Endothelial cell of umbilical vein (primary cell): ENCODE measurements around the gene PIK3R1. TPM values are rescaled to one million over a fixed set of nuclear protein-coding genes. Genes with fewer than 3 reads are reported as not detected.

ENCODE experiments used
- BruUV-seq: library from RNA; stranded (reverse); fragments of 400-500 nt; replicated peaks from 2 replicates; lab custom pipeline; 2021; lab: Mats Ljungman, UMichigan
- CTCF ChIA-PET: fragments of 300-600, 350-600 bp; sonication (Branson Sonifier 250); formaldehyde crosslinking; loops from one replicate; lab custom pipeline; 2021; ENCODE audit warnings: antibody characterized with exemption, inconsistent platforms; lab: Charles Lee
- POLR2A ChIA-PET: fragments of 300-600, 350-600 bp; sonication (Branson Sonifier 250); formaldehyde crosslinking; loops from one replicate; lab custom pipeline; 2021; ENCODE audit warnings: antibody characterized with exemption, inconsistent platforms; lab: Charles Lee
- DNase-seq: peaks from one replicate; pipeline ENCODE4 v3.0.0-alpha.2; 2011; ENCODE audit warnings: low read depth, low spot score
- FAIRE-seq: peaks from 2 replicates; lab custom pipeline; 2011; peaks lifted over from hg19 to GRCh38; lab: Jason Lieb, UNC
- H2AFZ ChIP-seq: 2 replicates; pipeline ENCODE4 v1.6.0; 2012; ENCODE audit warnings: low read depth, low read length, control low read depth, inconsistent platforms
- H3K27ac ChIP-seq: 2 replicates; pipeline ENCODE4 v1.5.1; 2011; ENCODE audit warnings: low read depth, mild to moderate bottlenecking, control low read depth, low read length, moderate library complexity; ENCODE audit not compliant: insufficient read depth
- H3K27me3 ChIP-seq, 2 experiments: 2 replicates each; pipeline versions ENCODE4 v1.6.0 to v1.6.1; 2011; ENCODE audit warnings: low read length in 2 of 2, mixed read lengths in 1 of 2; ENCODE audit not compliant: control insufficient read depth in 2 of 2, insufficient read depth in 2 of 2
- H3K36me3 ChIP-seq, 2 experiments: 2 replicates in 1 of 2; 3 replicates in 1 of 2; pipeline ENCODE4 v1.5.1; 2011; ENCODE audit warnings: low read length in 2 of 2, mild to moderate bottlenecking in 1 of 2, moderate library complexity in 1 of 2; ENCODE audit not compliant: control insufficient read depth in 2 of 2, insufficient read depth in 2 of 2; ENCODE audit errors: extremely low read depth in 1 of 2
- H3K4me1 ChIP-seq: 3 replicates; pipeline ENCODE4 v1.5.1; 2011; ENCODE audit warnings: mild to moderate bottlenecking, low read length; ENCODE audit not compliant: control insufficient read depth, insufficient read depth; ENCODE audit errors: extremely low read depth
- H3K4me2 ChIP-seq: 2 replicates; pipeline ENCODE4 v1.6.1; 2011; ENCODE audit warnings: low read length, control low read depth, mixed read lengths; ENCODE audit not compliant: insufficient read depth
- H3K4me3 ChIP-seq, 3 experiments: fragments of 200-600 bp in 1 of 3; sonication (generic), shearing (Covaris generic) in 1 of 3; replicated peaks in 1 of 3; 2 replicates each; pipeline ENCODE4 v1.5.1; 2011 to 2016; ENCODE audit warnings: control low read depth in 3 of 3, low read length in 3 of 3, mild to moderate bottlenecking in 2 of 3, inconsistent platforms in 1 of 3, low read depth in 1 of 3, moderate library complexity in 1 of 3; ENCODE audit not compliant: insufficient read depth in 1 of 3
- H3K79me2 ChIP-seq: 2 replicates; pipeline ENCODE4 v1.6.0; 2012; ENCODE audit warnings: low read length, inconsistent platforms; ENCODE audit not compliant: control insufficient read depth, insufficient read depth
- H3K9ac ChIP-seq: replicated peaks from 2 replicates; pipeline ENCODE3; 2011; ENCODE audit warnings: low read length, control low read depth; ENCODE audit not compliant: insufficient read depth; ENCODE audit errors: extremely low read depth
- H3K9me1 ChIP-seq: replicated peaks from 3 replicates; pipeline ENCODE4 v1.6.0; 2011; ENCODE audit warnings: mild to moderate bottlenecking, low read length; ENCODE audit not compliant: control insufficient read depth, insufficient read depth; ENCODE audit errors: extremely low read depth
- H3K9me3 ChIP-seq: replicated peaks from 2 replicates; pipeline ENCODE4 v1.5.1; 2012; ENCODE audit warnings: low read length, inconsistent platforms; ENCODE audit not compliant: control insufficient read depth, insufficient read depth
- H4K20me1 ChIP-seq: replicated peaks from 2 replicates; pipeline ENCODE3; 2011; ENCODE audit warnings: mild to moderate bottlenecking, low read length; ENCODE audit not compliant: control insufficient read depth, insufficient read depth; ENCODE audit errors: extremely low read depth
- CTCF ChIP-seq, 2 donors: IDR thresholded peaks; 1 replicate in 1 of 2; 2 replicates in 1 of 2; pipeline ENCODE4 v1.5.1; 2011; ENCODE audit warnings: low read length in 2 of 2, mild to moderate bottlenecking in 2 of 2, moderate library complexity in 2 of 2, control low read depth in 1 of 2, inconsistent platforms in 1 of 2, low read depth in 1 of 2; ENCODE audit not compliant: insufficient read depth in 1 of 2; ENCODE audit errors: extremely low read depth in 1 of 2
- EZH2 ChIP-seq: IDR thresholded peaks from 2 replicates; pipeline ENCODE4 v1.6.1; 2012; ENCODE audit warnings: borderline replicate concordance, low read depth, mild to moderate bottlenecking, moderate library complexity, low read length, inconsistent platforms; ENCODE audit not compliant: severe bottlenecking
- FOS ChIP-seq: IDR thresholded peaks from 2 replicates; pipeline ENCODE4 v1.6.1; 2011; ENCODE audit warnings: mild to moderate bottlenecking, low read length, moderate library complexity, borderline replicate concordance; ENCODE audit not compliant: insufficient read depth
- GATA2 ChIP-seq: IDR thresholded peaks from 2 replicates; pipeline ENCODE4 v1.7.0; 2011; ENCODE audit warnings: low read depth, mild to moderate bottlenecking, moderate library complexity, mixed read lengths, low read length; ENCODE audit not compliant: insufficient read length, insufficient read depth
- JUN ChIP-seq: IDR thresholded peaks from 2 replicates; pipeline ENCODE4 v1.6.1; 2011; ENCODE audit warnings: borderline replicate concordance, low read depth; ENCODE audit not compliant: insufficient read length, insufficient read depth
- MAX ChIP-seq: IDR thresholded peaks from 2 replicates; pipeline ENCODE4 v1.6.1; 2011; ENCODE audit not compliant: insufficient read depth, insufficient read length
- MYC ChIP-seq: IDR thresholded peaks from one replicate; pipeline ENCODE4 v1.6.1; 2011; ENCODE audit warnings: mild to moderate bottlenecking, low read depth, low read length
- POLR2A ChIP-seq: IDR thresholded peaks from 2 replicates; pipeline ENCODE4 v1.6.1; 2012; ENCODE audit warnings: low read depth, mild to moderate bottlenecking, control low read depth, low read length
- POLR2AphosphoS5 ChIP-seq: IDR thresholded peaks from 2 replicates; pipeline ENCODE4 v1.6.1; 2012; ENCODE audit warnings: low read depth, mild to moderate bottlenecking, control low read depth, low read length, moderate library complexity; ENCODE audit not compliant: insufficient read depth
- dilution Hi-C: fragments of 300-500 bp; cut with MboI; formaldehyde crosslinking; loops from one replicate; pipeline ENCODE4 v1.15.0; 2019; ENCODE audit warnings: low sequenced_read_pairs; ENCODE audit not compliant: extremely low pct_ligation_motif_present
- intact Hi-C: fragments of 100-400 bp; cut with micrococcal nuclease; formaldehyde crosslinking; loops from one replicate; pipeline ENCODE4 v1.10.0; 2022
- polyA plus RNA-seq, 4 experiments: library from polyadenylated mRNA; depleted of rRNA in 3 of 4; stranded (reverse) in 3 of 4; unstranded in 1 of 4; fragments of >200 nt; gene quantifications; 2 replicates each; pipeline versions ENCODE4 v1.2.1 to v1.2.3, GENCODE V29; 2011 to 2012; ENCODE audit warnings: missing spikeins in 1 of 4
- total RNA-seq: library from RNA; stranded (reverse); gene quantifications from 2 replicates; pipeline ENCODE4 v1.2.3, GENCODE V29; 2021

PIK3R1 gene
- total and polyA plus RNA-seq, 2 donors (not counting 3 experiments of a cell fraction or from before 2014, with no cell fraction given) = 2.8 to 30.0 TPM

- BruUV-seq = no TSS peak
- Histone ChIP-seq H2AFZ (no peak overlapping the region), H3K36me3 (no peaks in the 10 kb centered on the region), H3K4me2 (no peak overlapping the region), H3K9ac (no peak overlapping the region), H3K9me3 (no peaks in the 10 kb centered on the region), H3K4me3 (no peak overlapping the region), H3K9me1 (no peaks in the 10 kb centered on the region), H3K27me3 (no peaks in the 10 kb centered on the region), H3K4me1 (peaks cover 8% of the 10 kb centered on the region), H3K27ac (no peak overlapping the region), H4K20me1 (no peaks in the 10 kb centered on the region), H3K79me2 (no peaks in the 10 kb centered on the region)
- TF ChIP-seq MYC (no peak), EZH2 (no peak), GATA2 (no peak), POLR2A (no peak), JUN (no peak), MAX (no peak), CTCF (IDR thresholded peaks at IDR 0.05; ENCODE audit: extremely low read depth in 1 of 2, insufficient read depth in 1 of 2, low read depth in 1 of 2, low read length in 2 of 2) (no peak), FOS (no peak), POLR2AphosphoS5 (no peak)
- intact Hi-C loops (no loop called here), dilution Hi-C loops (no loop called here)
- FAIRE-seq = no peak
- ChIA-PET POLR2A (no interaction called here), CTCF (interaction anchor here (1.1 kb wide), 1 partner anchor 31 kb away, joined by 4 read pairs; no protein-coding TSS in a partner anchor)
- no peak for DNase-seq
Measured at GRCh38 chr5:68317646-68318045, 102.1 kb downstream of the PIK3R1 start.
